H1 (cell line): ENCODE results near the gene SND1. TPM values are rescaled to one million over a fixed set of nuclear protein-coding genes. Genes with fewer than 3 reads are reported as not detected.

Source experiments
- CTCF ChIA-PET: fragments of 300-600 bp; sonication (Branson Sonifier 250); formaldehyde crosslinking; loops from one replicate; lab custom pipeline; 2021; ENCODE audit not compliant: partially characterized antibody; lab: Charles Lee
- POLR2A ChIA-PET: fragments of 300-600 bp; sonication (Branson Sonifier 250); formaldehyde crosslinking; loops from one replicate; lab custom pipeline; 2021; ENCODE audit warnings: inconsistent platforms; ENCODE audit not compliant: partially characterized antibody; lab: Charles Lee
- DNase-seq, 2 experiments: peaks; one replicate each; pipeline versions ENCODE4 v3.0.0 to v3.0.0-alpha.2; 2010 to 2022; ENCODE audit warnings: low spot score in 2 of 2, low read depth in 1 of 2, mixed read lengths in 1 of 2
- FAIRE-seq: peaks from 2 replicates; lab custom pipeline; 2011; peaks lifted over from hg19 to GRCh38; lab: Jason Lieb, UNC
- H2AFZ ChIP-seq: 2 replicates; pipeline ENCODE4 v1.8.1; 2012; ENCODE audit warnings: low read length, inconsistent platforms
- H2AK5ac ChIP-seq: 2 replicates; pipeline ENCODE4 v1.6.1; 2013; ENCODE audit warnings: low read depth, low read length
- H2BK120ac ChIP-seq: replicated peaks from 2 replicates; pipeline ENCODE3; 2013; ENCODE audit warnings: low read depth, low read length, inconsistent platforms
- H2BK12ac ChIP-seq: 2 replicates; pipeline ENCODE4 v1.6.1; 2013; ENCODE audit warnings: low read depth, low read length
- H2BK15ac ChIP-seq: 2 replicates; pipeline ENCODE4 v1.6.1; 2013; ENCODE audit warnings: low read length
- H2BK20ac ChIP-seq: 2 replicates; pipeline ENCODE4 v1.6.1; 2013; ENCODE audit warnings: low read length
- H2BK5ac ChIP-seq: 2 replicates; pipeline ENCODE4 v1.6.1; 2013; ENCODE audit warnings: low read depth, low read length
- H3K14ac ChIP-seq: 2 replicates; pipeline ENCODE4 v1.6.1; 2013; ENCODE audit warnings: inconsistent platforms; ENCODE audit not compliant: insufficient read length
- H3K18ac ChIP-seq: 2 replicates; pipeline ENCODE4 v1.6.1; 2013; ENCODE audit warnings: low read length; ENCODE audit errors: extremely low read depth
- H3K23ac ChIP-seq: 2 replicates; pipeline ENCODE4 v1.6.1; 2013; ENCODE audit warnings: inconsistent platforms; ENCODE audit not compliant: insufficient read length
- H3K23me2 ChIP-seq: 2 replicates; pipeline ENCODE4 v1.6.1; 2013; ENCODE audit warnings: low read depth, low read length
- H3K27ac ChIP-seq: 2 replicates; pipeline ENCODE4 v1.6.1; 2011; ENCODE audit warnings: low read depth, low read length, inconsistent platforms
- H3K27me3 ChIP-seq, 4 experiments: replicated peaks in 1 of 4; 1 replicate in 1 of 4; 2 replicates in 3 of 4; pipeline versions ENCODE4 v1.6.1 to v1.8.1; 2011 to 2013; ENCODE audit warnings: low read length in 3 of 4, mild to moderate bottlenecking in 3 of 4, inconsistent platforms in 2 of 4, mixed read lengths in 2 of 4, moderate library complexity in 1 of 4; ENCODE audit not compliant: control insufficient read depth in 3 of 4, insufficient read depth in 3 of 4; ENCODE audit errors: extremely low read depth in 1 of 4
- H3K36me3 ChIP-seq, 4 experiments: 2 replicates each; pipeline versions ENCODE4 v1.6.1 to v1.8.1; 2011 to 2013; ENCODE audit warnings: mild to moderate bottlenecking in 4 of 4, low read length in 3 of 4, moderate library complexity in 2 of 4, control low read depth in 1 of 4, inconsistent platforms in 1 of 4; ENCODE audit not compliant: insufficient read depth in 4 of 4, control insufficient read depth in 2 of 4
- H3K4ac ChIP-seq: replicated peaks from 2 replicates; pipeline ENCODE3; 2013; ENCODE audit warnings: low read length, low read depth, mixed read lengths, inconsistent platforms; ENCODE audit not compliant: insufficient read length
- H3K4me1 ChIP-seq, 4 experiments: replicated peaks in 1 of 4; 1 replicate in 1 of 4; 2 replicates in 3 of 4; pipeline versions ENCODE4 v1.6.1 to v1.8.1; 2011 to 2013; ENCODE audit warnings: low read length in 3 of 4, inconsistent platforms in 2 of 4, mixed read lengths in 1 of 4; ENCODE audit not compliant: insufficient read depth in 4 of 4, control insufficient read depth in 3 of 4
- H3K4me2 ChIP-seq, 2 experiments: 2 replicates each; pipeline versions ENCODE4 v1.6.1 to v1.8.1; 2011 to 2013; ENCODE audit warnings: low read depth in 2 of 2, low read length in 2 of 2, control low read depth in 1 of 2, inconsistent platforms in 1 of 2, mild to moderate bottlenecking in 1 of 2; ENCODE audit not compliant: insufficient read depth in 1 of 2
- H3K4me3 ChIP-seq, 4 experiments: fragments of 200-600, 300-600 bp in 1 of 4; sonication (generic), shearing (Covaris generic), sonication (Bioruptor Twin) in 1 of 4; 2 replicates each; pipeline versions ENCODE4 v1.5.1 to v1.8.1; 2011 to 2016; ENCODE audit warnings: low read length in 4 of 4, low read depth in 3 of 4, control low read depth in 2 of 4, inconsistent platforms in 2 of 4, mild to moderate bottlenecking in 2 of 4, mixed read lengths in 1 of 4, moderate library complexity in 1 of 4; ENCODE audit not compliant: insufficient read depth in 2 of 4; ENCODE audit errors: extremely low read depth in 1 of 4
- H3K56ac ChIP-seq: replicated peaks from 2 replicates; pipeline ENCODE3; 2013; ENCODE audit warnings: low read depth, mild to moderate bottlenecking, mixed read lengths, low read length, inconsistent platforms; ENCODE audit not compliant: insufficient read length
- H3K79me1 ChIP-seq: 2 replicates; pipeline ENCODE4 v1.6.1; 2013; ENCODE audit warnings: low read depth, low read length, control low read depth
- H3K79me2 ChIP-seq, 2 experiments: 2 replicates each; pipeline versions ENCODE4 v1.6.1 to v1.8.1; 2012 to 2013; ENCODE audit warnings: low read length in 2 of 2, mild to moderate bottlenecking in 2 of 2, inconsistent platforms in 1 of 2; ENCODE audit not compliant: insufficient read depth in 2 of 2, control insufficient read depth in 1 of 2
- H3K9ac ChIP-seq, 4 experiments: replicated peaks in 1 of 4; 1 replicate in 1 of 4; 2 replicates in 3 of 4; pipeline versions ENCODE4 v1.6.1 to v1.8.1; 2011 to 2013; ENCODE audit warnings: low read depth in 3 of 4, low read length in 3 of 4, control low read depth in 2 of 4, mild to moderate bottlenecking in 2 of 4, moderate library complexity in 2 of 4, inconsistent platforms in 1 of 4; ENCODE audit errors: extremely low read depth in 1 of 4
- H3K9me3 ChIP-seq, 2 experiments: 2 replicates each; pipeline versions ENCODE4 v1.6.1 to v1.8.1; 2012 to 2013; ENCODE audit warnings: mild to moderate bottlenecking in 2 of 2, moderate library complexity in 2 of 2, control low read depth in 1 of 2, inconsistent platforms in 1 of 2, low read depth in 1 of 2, low read length in 1 of 2, mixed read lengths in 1 of 2; ENCODE audit not compliant: insufficient read depth in 2 of 2
- H4K20me1 ChIP-seq, 2 experiments: replicated peaks in 1 of 2; 2 replicates each; pipeline versions ENCODE3 to v1.8.1; 2011 to 2013; ENCODE audit warnings: inconsistent platforms in 2 of 2, low read length in 2 of 2, mild to moderate bottlenecking in 1 of 2; ENCODE audit not compliant: insufficient read depth in 2 of 2, control insufficient read depth in 1 of 2
- H4K5ac ChIP-seq: 2 replicates; pipeline ENCODE4 v1.6.1; 2013; ENCODE audit warnings: low read length, low read depth, mixed read lengths, inconsistent platforms; ENCODE audit not compliant: insufficient read length
- H4K8ac ChIP-seq: 2 replicates; pipeline ENCODE4 v1.8.0; 2013; ENCODE audit warnings: mild to moderate bottlenecking, moderate library complexity, low read length, inconsistent platforms; ENCODE audit not compliant: insufficient read depth; ENCODE audit errors: extremely low read depth
- H4K91ac ChIP-seq: replicated peaks from 2 replicates; pipeline ENCODE3; 2013; ENCODE audit warnings: low read length, mixed read lengths, inconsistent platforms; ENCODE audit not compliant: insufficient read length
- ASH2L ChIP-seq: fragments of 200-600, 300-600 bp; sonication (generic); IDR thresholded peaks from one replicate; pipeline ENCODE4 v1.7.1; 2017; ENCODE audit warnings: low read length
- CBX8 ChIP-seq: fragments of 300-800, 300-1000 bp; sonication (generic); IDR thresholded peaks from 2 replicates; pipeline ENCODE4 v1.7.1; 2016; ENCODE audit warnings: low read depth, low read length, borderline replicate concordance
- GABPA ChIP-seq: IDR thresholded peaks from 2 replicates; pipeline ENCODE4 v1.6.1; 2011; ENCODE audit warnings: mild to moderate bottlenecking, low read length, moderate library complexity, borderline replicate concordance; ENCODE audit not compliant: insufficient read depth
- HDAC2 ChIP-seq, 2 experiments: fragments of 300-600 bp in 1 of 2; sonication (generic) in 1 of 2; IDR thresholded peaks; 2 replicates each; pipeline ENCODE4 v1.6.1; 2011 to 2012; ENCODE audit warnings: low read depth in 2 of 2, low read length in 2 of 2, mild to moderate bottlenecking in 2 of 2, moderate library complexity in 2 of 2, borderline replicate concordance in 1 of 2, inconsistent platforms in 1 of 2
- POLR2A ChIP-seq, 2 experiments: IDR thresholded peaks; 1 replicate in 1 of 2; 2 replicates in 1 of 2; pipeline ENCODE4 v1.6.1; 2011; ENCODE audit warnings: low read depth in 2 of 2, low read length in 2 of 2, mild to moderate bottlenecking in 2 of 2; ENCODE audit errors: control extremely low read depth in 1 of 2
- POLR2AphosphoS5 ChIP-seq: IDR thresholded peaks from 2 replicates; pipeline ENCODE4 v1.6.1; 2011; ENCODE audit warnings: low read depth, low read length
- POU5F1 ChIP-seq: IDR thresholded peaks from 2 replicates; pipeline ENCODE4 v1.6.1; 2011; ENCODE audit warnings: low read depth, mild to moderate bottlenecking, low read length, moderate library complexity
- SIX5 ChIP-seq: IDR thresholded peaks from 2 replicates; pipeline ENCODE4 v1.6.1; 2011; ENCODE audit warnings: mild to moderate bottlenecking, low read depth, low read length
- WGBS, 2 experiments: shearing (Covaris generic) in 1 of 2; methylation state at CpG; one replicate each; pipeline versions ENCODE4 v1.1.6 to v1.1.7; 2013 to 2015; ENCODE audit warnings: low lambda C conversion rate in 2 of 2, mixed read lengths in 2 of 2, inconsistent platforms in 1 of 2, low coverage in 1 of 2, missing lambda C conversion rate in 1 of 2; ENCODE audit not compliant: insufficient replicate concordance in 2 of 2, insufficient coverage in 1 of 2, insufficient read length in 1 of 2; ENCODE audit errors: extremely low coverage in 1 of 2, missing lambda C conversion rate in 1 of 2; 5-methylcytosine and 5-hydroxymethylcytosine counted together
- polyA plus RNA-seq, 7 experiments: library from polyadenylated mRNA; depleted of rRNA in 3 of 7; stranded (reverse) in 5 of 7; unstranded in 2 of 7; fragments of >200 nt in 5 of 7; fragments of 200-250 nt in 2 of 7; gene quantifications; 1 replicate in 5 of 7; 2 replicates in 1 of 7; 4 replicates in 1 of 7; pipeline versions ENCODE4 v1.2.1 to v1.2.3, GENCODE V29; 2011 to 2013; ENCODE audit warnings: missing spikeins in 2 of 7, mixed read lengths in 2 of 7
- total RNA-seq: library from RNA; stranded (reverse); fragmentation: NEBNext Ultra II Directional; extraction: Animal tissue kit (Norgen Biotek cat#: 25700); gene quantifications from 2 replicates; pipeline ENCODE4 v1.2.1, GENCODE V29; 2021
- TF ChIP-seq, protein P1 (sequence below): IDR thresholded peaks from 2 replicates; pipeline ENCODE4 v1.6.1; 2011; ENCODE audit warnings: low read length, improper control_type of control experiment
- TF ChIP-seq, protein P2 (sequence below): IDR thresholded peaks from 2 replicates; pipeline ENCODE4 v1.6.1; 2012; ENCODE audit warnings: low read length, inconsistent platforms

SND1 gene
- total and polyA plus RNA-seq, 2 of the 8 experiments (the other 6 are each of a cell fraction or from before 2014, with no cell fraction given) = 122 to 290 TPM

DNA sequence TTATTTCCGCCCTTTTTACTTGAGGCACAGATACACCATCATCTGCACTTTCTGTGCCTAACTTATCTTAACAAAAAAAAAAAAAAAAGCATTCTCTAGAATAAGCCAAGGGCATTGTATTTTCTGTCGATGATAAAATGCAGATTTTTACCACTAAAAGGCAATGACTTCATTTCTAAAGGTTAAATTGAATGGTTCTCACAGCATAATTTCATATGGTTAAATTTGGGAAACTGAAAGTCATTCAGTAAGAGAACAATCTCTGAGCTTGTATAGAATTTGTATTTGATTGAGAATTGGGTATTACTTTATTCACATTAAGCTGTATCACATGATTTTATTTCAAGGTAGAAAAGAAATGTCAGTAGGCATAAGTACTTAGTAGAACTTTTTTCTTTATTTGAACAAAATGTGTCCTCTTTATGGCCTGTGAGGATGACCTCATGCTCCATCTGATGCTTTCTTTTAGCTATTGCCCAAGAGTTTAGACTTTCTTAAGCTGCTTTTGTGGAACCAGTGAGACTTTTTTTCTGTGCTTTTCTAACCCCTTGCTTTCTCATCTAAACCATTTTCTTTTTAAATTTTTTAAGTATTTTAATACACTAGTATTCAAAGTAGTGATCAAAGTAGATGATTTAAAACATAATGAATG, 268.9 kb downstream of the SND1 start:
- Histone ChIP-seq H2AFZ (no peak overlapping the region), H2BK5ac (no peak overlapping the region), H3K79me2 (peaks cover 0 to 18% of the 10 kb centered on the region in 2 experiments; a peak in 2 of 4 replicates), H3K18ac (no peak overlapping the region), H3K79me1 (peaks cover 2% of the 10 kb centered on the region; the same call in 1 of the 2 replicates), H3K4me2 (no peak overlapping the region), H4K5ac (no peak overlapping the region), H3K23me2 (no peaks in the 10 kb centered on the region; the same call in 1 of the 2 replicates), H3K4me3 (no peak overlapping the region), H3K9me3 (no peaks in the 10 kb centered on the region), H4K8ac (no peak overlapping the region), H2BK20ac (no peak overlapping the region), H4K91ac (no peak overlapping the region), H2BK12ac (no peak overlapping the region), H3K4ac (no peak overlapping the region), H3K36me3 (no peaks in the 10 kb centered on the region), H2BK15ac (no peak overlapping the region), H2BK120ac (no peak overlapping the region), H3K14ac (no peak overlapping the region), H3K27me3 (no peaks in the 10 kb centered on the region), H3K56ac (no peak overlapping the region), H3K9ac (no peak overlapping the region), H3K4me1 (no peaks in the 10 kb centered on the region; a peak in 1 of 7 replicates), H4K20me1 (peaks cover 0 to 3% of the 10 kb centered on the region in 2 experiments), H3K23ac (no peak overlapping the region), H2AK5ac (no peak overlapping the region), H3K27ac (no peak overlapping the region)
- 93% methylated on average over 2 of the region's 2 CpGs; no CpG with 5 or more reads in 1 of the 2 experiments for WGBS, 2 experiments
- ChIA-PET CTCF (interaction anchor here (0.6 to 1.4 kb wide), 4 partner anchors 9 to 211 kb away, joined by 3 to 7 read pairs (median 3); no protein-coding TSS in a partner anchor), POLR2A (interaction anchor here (0.7 to 1.7 kb wide), 3 partner anchors 17 to 132 kb away, joined by 3 to 4 read pairs (median 3); no protein-coding TSS in a partner anchor)
- DNase-seq = no peak
- no peak for FAIRE-seq
- TF ChIP-seq ASH2L (no peak), HDAC2 (IDR thresholded peaks at IDR 0.05; ENCODE audit: borderline replicate concordance in 1 of 2, low read depth in 2 of 2, low read length in 2 of 2) (no peak), POLR2AphosphoS5 (no peak), GABPA (no peak), POU5F1 (no peak), POLR2A (IDR thresholded peaks at IDR 0.05; ENCODE audit: control extremely low read depth in 1 of 2, low read depth in 2 of 2, low read length in 2 of 2) (no peak), CBX8 (no peak), SIX5 (no peak)
- TF ChIP-seq, protein P1, sequence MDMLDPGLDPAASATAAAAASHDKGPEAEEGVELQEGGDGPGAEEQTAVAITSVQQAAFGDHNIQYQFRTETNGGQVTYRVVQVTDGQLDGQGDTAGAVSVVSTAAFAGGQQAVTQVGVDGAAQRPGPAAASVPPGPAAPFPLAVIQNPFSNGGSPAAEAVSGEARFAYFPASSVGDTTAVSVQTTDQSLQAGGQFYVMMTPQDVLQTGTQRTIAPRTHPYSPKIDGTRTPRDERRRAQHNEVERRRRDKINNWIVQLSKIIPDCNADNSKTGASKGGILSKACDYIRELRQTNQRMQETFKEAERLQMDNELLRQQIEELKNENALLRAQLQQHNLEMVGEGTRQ = no peak
- TF ChIP-seq, protein P2, sequence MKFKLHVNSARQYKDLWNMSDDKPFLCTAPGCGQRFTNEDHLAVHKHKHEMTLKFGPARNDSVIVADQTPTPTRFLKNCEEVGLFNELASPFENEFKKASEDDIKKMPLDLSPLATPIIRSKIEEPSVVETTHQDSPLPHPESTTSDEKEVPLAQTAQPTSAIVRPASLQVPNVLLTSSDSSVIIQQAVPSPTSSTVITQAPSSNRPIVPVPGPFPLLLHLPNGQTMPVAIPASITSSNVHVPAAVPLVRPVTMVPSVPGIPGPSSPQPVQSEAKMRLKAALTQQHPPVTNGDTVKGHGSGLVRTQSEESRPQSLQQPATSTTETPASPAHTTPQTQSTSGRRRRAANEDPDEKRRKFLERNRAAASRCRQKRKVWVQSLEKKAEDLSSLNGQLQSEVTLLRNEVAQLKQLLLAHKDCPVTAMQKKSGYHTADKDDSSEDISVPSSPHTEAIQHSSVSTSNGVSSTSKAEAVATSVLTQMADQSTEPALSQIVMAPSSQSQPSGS = no peak
